ENCODE results near the gene TTC16. TPM values are rescaled to one million over a fixed set of nuclear protein-coding genes. Genes with fewer than 3 reads are reported as not detected.

Gene TTC16
- total and polyA plus RNA-seq, 12 donors = under 0.01 to 1.0 (median 0.32) TPM; not detected in 2

GRCh38 chr9:127698386-127698785 lies 17.5 kb upstream of the TTC16 start:
- 69 to 74% (median 72%) methylated on average over 5 of the region's 5 CpGs for WGBS, 4 donors
- intact Hi-C loops (cut with DNase I) = no loop called here
- Histone ChIP-seq H3K4me3 (no peak overlapping the region), H3K27ac (peak overlapping the region in 3 of 5 donors; percentile 35 to 94 (median 69)), H3K4me1 (replicated peaks in 1 of 2) (peaks cover 0 to 13% of the 10 kb centered on the region in 2 donors), H3K36me3 (replicated peaks in 1 of 2) (no peaks in the 10 kb centered on the region), H3K27me3 (no peaks in the 10 kb centered on the region), H3K9me3 (replicated peaks in 1 of 3) (no peaks in the 10 kb centered on the region)
- no peak for TF ChIP-seq POLR2A (IDR thresholded peaks at IDR 0.05)
- TF ChIP-seq CTCF (IDR thresholded peaks at IDR 0.05) = no peak
- no peak for DNase-seq

- Histone ChIP-seq H3K36me3 (replicated peaks in 1 of 2) (no peaks in the 10 kb centered on the region), H3K9me3 (replicated peaks in 1 of 3) (no peaks in the 10 kb centered on the region), H3K27ac (peak overlapping the region; percentile 69 to 94 (median 87)), H3K27me3 (no peaks in the 10 kb centered on the region), H3K4me1 (replicated peaks in 1 of 2) (peaks cover 0 to 13% of the 10 kb centered on the region in 2 donors), H3K4me3 (peak overlapping the region in 1 of 4 donors; percentile 31)
- TF ChIP-seq CTCF (IDR thresholded peaks at IDR 0.05) (peak in 5 of 6 experiments; percentile 22 to 64 (median 46)), POLR2A (IDR thresholded peaks at IDR 0.05) (peak in 1 of 2 donors; percentile 67)
- peak; percentile 97 to 99 (median 99) for DNase-seq
- 10 to 23% (median 12%) methylated on average over 18 to 41 of the region's 41 CpGs for WGBS, 4 donors
- intact Hi-C loops (cut with DNase I) = no loop called here
Observed at GRCh38 chr9:127698985-127699670, 16.8 kb upstream of the TTC16 start.

- peak overlapping the region in 2 of 5 donors; percentile 87 to 94 for H3K27ac ChIP-seq
- H3K4me1 ChIP-seq (replicated peaks in 1 of 2) = peaks cover 0 to 13% of the 10 kb centered on the region in 2 donors
- intact Hi-C loops (cut with DNase I) = no loop called here
- H3K36me3 ChIP-seq (replicated peaks in 1 of 2) = no peaks in the 10 kb centered on the region
- no peaks in the 10 kb centered on the region for H3K9me3 ChIP-seq (replicated peaks in 1 of 3)
- DNase-seq = no peak
- H3K27me3 ChIP-seq = no peaks in the 10 kb centered on the region
- H3K4me3 ChIP-seq = no peak overlapping the region
- TF ChIP-seq POLR2A (IDR thresholded peaks at IDR 0.05) (no peak), CTCF (IDR thresholded peaks at IDR 0.05) (no peak)
- WGBS, 4 donors = 89 to 100% (median 96%) methylated on average over 2 of the region's 2 CpGs
Observed at GRCh38 chr9:127700140-127700539, 15.7 kb upstream of the TTC16 start.

GRCh38 chr9:127700594-127701255 lies 15.2 kb upstream of the TTC16 start:
- H3K36me3 ChIP-seq (replicated peaks in 1 of 2) = no peaks in the 10 kb centered on the region
- no peaks in the 10 kb centered on the region for H3K27me3 ChIP-seq
- TF ChIP-seq POLR2A (IDR thresholded peaks at IDR 0.05) = no peak
- no peak for TF ChIP-seq CTCF (IDR thresholded peaks at IDR 0.05)
- intact Hi-C loops (cut with DNase I) = no loop called here
- H3K4me1 ChIP-seq (replicated peaks in 1 of 2) = peaks cover 0 to 13% of the 10 kb centered on the region in 2 donors
- H3K4me3 ChIP-seq = no peak overlapping the region
- H3K27ac ChIP-seq = no peak overlapping the region
- H3K9me3 ChIP-seq (replicated peaks in 1 of 3) = no peaks in the 10 kb centered on the region
- DNase-seq = no peak
- 80 to 88% (median 85%) methylated on average over 5 of the region's 5 CpGs for WGBS, 4 donors
